ENCODE results near the gene ACAD10. TPM values are rescaled to one million over a fixed set of nuclear protein-coding genes. Genes with fewer than 3 reads are reported as not detected.

ACAD10 gene
- total RNA-seq, 1 experiment from 2014 or later: 25.4 TPM

DNA sequence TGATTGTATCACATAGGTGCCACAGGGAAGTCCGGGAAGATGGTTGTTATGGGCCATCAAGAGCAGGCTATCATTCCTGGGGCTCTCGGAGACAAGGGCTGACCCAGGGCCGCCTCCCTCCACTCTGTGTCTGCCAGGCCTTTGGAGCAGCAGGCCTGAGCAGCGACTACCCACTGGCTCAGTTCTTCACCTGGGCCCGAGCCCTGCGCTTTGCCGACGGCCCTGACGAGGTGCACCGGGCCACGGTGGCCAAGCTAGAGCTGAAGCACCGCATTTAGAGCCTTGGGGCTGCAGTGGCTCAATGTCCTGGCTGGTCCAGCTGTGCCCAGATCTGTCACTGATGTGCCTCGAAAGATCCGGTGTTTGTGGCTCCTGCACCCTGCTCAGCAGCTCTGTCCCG lies 70.3 kb downstream of the ACAD10 start:
- Mint-ChIP-seq H3K4me1 (ENCODE audit: insufficient read depth, unreplicated experiment) (no peaks in the 10 kb centered on the region), H3K9me3 (ENCODE audit: unreplicated experiment) (no peaks in the 10 kb centered on the region), H3K27me3 (ENCODE audit: insufficient read depth, unreplicated experiment) (no peaks in the 10 kb centered on the region), H3K27ac (ENCODE audit: low read depth, unreplicated experiment) (no peak overlapping the region), H3K4me3 (ENCODE audit: unreplicated experiment) (no peak overlapping the region), H3K36me3 (ENCODE audit: insufficient read depth, unreplicated experiment) (peaks cover 14% of the 10 kb centered on the region)
- no peak for TF ChIP-seq CTCF (IDR thresholded peaks at IDR 0.05; ENCODE audit: unreplicated experiment)
- no TSS peak for BruUV-seq (replicated peaks)
- ChIA-PET CTCF (interaction anchor here (0.8 to 5.0 kb wide), 3 partner anchors 12 to 57 kb away, joined by 4 to 44 read pairs (median 7); no protein-coding TSS in a partner anchor), POLR2A (no interaction called here)
- no peak for DNase-seq (ENCODE audit: unreplicated experiment)
- intact Hi-C loops (cut with micrococcal nuclease): no loop called here

DNA sequence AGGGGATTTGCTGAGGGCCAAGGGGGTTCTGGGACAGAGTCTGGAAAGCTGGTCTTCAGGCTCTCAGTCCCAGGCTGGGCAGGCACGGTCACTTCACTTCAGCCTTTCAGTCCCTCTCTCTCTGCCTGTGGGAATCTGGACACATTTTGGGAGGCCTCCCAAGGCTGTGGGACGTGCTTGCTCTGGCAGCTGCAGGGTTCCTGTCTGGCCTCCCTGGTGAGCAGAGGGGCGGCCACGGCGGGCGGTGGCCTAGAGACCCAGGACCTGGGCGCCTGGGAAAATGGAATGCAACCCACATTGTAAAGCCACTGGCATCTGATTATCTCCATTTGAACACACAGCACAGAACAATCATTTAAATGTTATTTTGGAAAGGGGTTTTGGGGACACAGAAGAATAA lies 70.8 kb downstream of the ACAD10 start:
- H3K9me3 Mint-ChIP-seq (ENCODE audit: unreplicated experiment): no peaks in the 10 kb centered on the region
- POLR2A ChIA-PET: interaction anchor here (0.7 kb wide), 1 partner anchor 35 kb away, joined by 3 read pairs; no protein-coding TSS in a partner anchor
- H3K27ac Mint-ChIP-seq (ENCODE audit: low read depth, unreplicated experiment): no peak overlapping the region

GRCh38 chr12:111757361-111758119 lies 71.7 kb downstream of the ACAD10 start:
- Mint-ChIP-seq H3K4me1 (ENCODE audit: insufficient read depth, unreplicated experiment) (no peaks in the 10 kb centered on the region), H3K4me3 (ENCODE audit: unreplicated experiment) (no peak overlapping the region), H3K27me3 (ENCODE audit: insufficient read depth, unreplicated experiment) (no peaks in the 10 kb centered on the region), H3K36me3 (ENCODE audit: insufficient read depth, unreplicated experiment) (peaks cover 14% of the 10 kb centered on the region), H3K9me3 (ENCODE audit: unreplicated experiment) (no peaks in the 10 kb centered on the region), H3K27ac (ENCODE audit: low read depth, unreplicated experiment) (no peak overlapping the region)
- intact Hi-C loops (cut with micrococcal nuclease): no loop called here
- DNase-seq (ENCODE audit: unreplicated experiment): no peak
- BruUV-seq (replicated peaks): no TSS peak
- CTCF ChIA-PET: interaction anchor here (2.2 kb wide), 1 partner anchor 55 kb away, joined by 7 read pairs; no protein-coding TSS in a partner anchor
- POLR2A ChIA-PET: interaction anchor here (0.6 to 1.1 kb wide), 5 partner anchors 12 to 1857 kb away, joined by 3 to 4 read pairs (median 3); partner anchors contain the start of gene TCHP
- no peak for TF ChIP-seq CTCF (IDR thresholded peaks at IDR 0.05; ENCODE audit: unreplicated experiment)

More for the DNA sequence above, 70.8 kb downstream of the ACAD10 start:
- no peaks in the 10 kb centered on the region for H3K4me1 Mint-ChIP-seq (ENCODE audit: insufficient read depth, unreplicated experiment)
- no peak for TF ChIP-seq CTCF (IDR thresholded peaks at IDR 0.05; ENCODE audit: unreplicated experiment)
- intact Hi-C loops (cut with micrococcal nuclease): no loop called here
- H3K4me3 Mint-ChIP-seq (ENCODE audit: unreplicated experiment): no peak overlapping the region
- no peaks in the 10 kb centered on the region for H3K27me3 Mint-ChIP-seq (ENCODE audit: insufficient read depth, unreplicated experiment)
- CTCF ChIA-PET: interaction anchor here (2.2 kb wide), 1 partner anchor 56 kb away, joined by 7 read pairs; no protein-coding TSS in a partner anchor
- no TSS peak for BruUV-seq (replicated peaks)
- DNase-seq (ENCODE audit: unreplicated experiment): no peak
- H3K36me3 Mint-ChIP-seq (ENCODE audit: insufficient read depth, unreplicated experiment): peaks cover 14% of the 10 kb centered on the region

GRCh38 chr12:111758120-111758561 lies 72.3 kb downstream of the ACAD10 start:
- BruUV-seq (replicated peaks): no TSS peak
- POLR2A ChIA-PET: interaction anchor here (0.6 to 1.1 kb wide), 4 partner anchors 12 to 1858 kb away, joined by 3 to 4 read pairs (median 3); partner anchors contain the start of gene TCHP
- Mint-ChIP-seq H3K9me3 (ENCODE audit: unreplicated experiment) (no peaks in the 10 kb centered on the region), H3K27me3 (ENCODE audit: insufficient read depth, unreplicated experiment) (peaks cover 4% of the 10 kb centered on the region), H3K27ac (ENCODE audit: low read depth, unreplicated experiment) (no peak overlapping the region), H3K4me1 (ENCODE audit: insufficient read depth, unreplicated experiment) (no peaks in the 10 kb centered on the region), H3K4me3 (ENCODE audit: unreplicated experiment) (no peak overlapping the region), H3K36me3 (ENCODE audit: insufficient read depth, unreplicated experiment) (peaks cover 14% of the 10 kb centered on the region)
- no peak for TF ChIP-seq CTCF (IDR thresholded peaks at IDR 0.05; ENCODE audit: unreplicated experiment)
- no peak for DNase-seq (ENCODE audit: unreplicated experiment)
- CTCF ChIA-PET: interaction anchor here (2.2 kb wide), 1 partner anchor 55 kb away, joined by 7 read pairs; no protein-coding TSS in a partner anchor
- intact Hi-C loops (cut with micrococcal nuclease): no loop called here
